ENCODE results near the gene LAMP1.

Gene LAMP1

GRCh38 chr13:113324398-113324797, 27.4 kb downstream of the LAMP1 start:
- TF ChIP-seq CREB5 (CRISPR knock-in tag; IDR thresholded peaks at IDR 0.05; ENCODE audit: low read depth) (no peak), TSHZ2 (CRISPR knock-in tag; IDR thresholded peaks at IDR 0.05) (no peak)
- no peak for ATAC-seq

- TF ChIP-seq BACH2 (CRISPR knock-in tag; IDR thresholded peaks at IDR 0.05; ENCODE audit: borderline replicate concordance), result no peak
- no peak for ATAC-seq
Measured at GRCh38 chr13:113325779-113326178, 28.7 kb downstream of the LAMP1 start.

GRCh38 chr13:113327391-113327765, 30.3 kb downstream of the LAMP1 start:
- TF ChIP-seq ZFP30 (CRISPR knock-in tag; IDR thresholded peaks at IDR 0.05) (no peak), RARB (CRISPR knock-in tag; IDR thresholded peaks at IDR 0.05) (no peak), TSHZ2 (CRISPR knock-in tag; IDR thresholded peaks at IDR 0.05) (no peak), PPARA (CRISPR knock-in tag; IDR thresholded peaks at IDR 0.05; ENCODE audit: borderline replicate concordance) (no peak)
- peak; percentile 28 for ATAC-seq

GRCh38 chr13:113327766-113328471, 30.9 kb downstream of the LAMP1 start:
- ATAC-seq, result peak; percentile 41
- TF ChIP-seq POU6F1 (CRISPR knock-in tag; IDR thresholded peaks at IDR 0.05; ENCODE audit: borderline replicate concordance, low read depth), result no peak
- TF ChIP-seq ISL1 (CRISPR knock-in tag; IDR thresholded peaks at IDR 0.05), result no peak
- TF ChIP-seq SNAI2 (CRISPR knock-in tag; IDR thresholded peaks at IDR 0.05), result no peak
- no peak for TF ChIP-seq GLIS3 (CRISPR knock-in tag; IDR thresholded peaks at IDR 0.05)
- no peak for TF ChIP-seq CSRNP3 (CRISPR knock-in tag; IDR thresholded peaks at IDR 0.05)

- ATAC-seq, result peak; percentile 12
- TF ChIP-seq PATZ1 (CRISPR knock-in tag; IDR thresholded peaks at IDR 0.05; ENCODE audit: borderline replicate concordance) (no peak), OSR1 (CRISPR knock-in tag; IDR thresholded peaks at IDR 0.05) (no peak), RARB (CRISPR knock-in tag; IDR thresholded peaks at IDR 0.05) (no peak), ZFP3 (CRISPR knock-in tag; IDR thresholded peaks at IDR 0.05) (no peak), TCF4 (CRISPR knock-in tag; IDR thresholded peaks at IDR 0.05; ENCODE audit: borderline replicate concordance) (no peak)
Measured at GRCh38 chr13:113328851-113329250, 31.8 kb downstream of the LAMP1 start.

All from SK-N-SH treated with all-trans-retinoic acid at 6 μM for 48 hours (cell line).